GM12878 (cell line): Measurements from ENCODE around the gene CCDC78. TPM values are rescaled to one million over a fixed set of nuclear protein-coding genes. Genes with fewer than 3 reads are reported as not detected.

Experiments
- ATAC-seq: fragments of 200-7000 bp; cut with Tn5 transposase; 3 replicates; pipeline ENCODE4 v1.9.1; 2020; ENCODE audit warnings: mild to moderate bottlenecking, moderate library complexity
- BruUV-seq: library from RNA; stranded (reverse); fragments of 400-500 nt; replicated peaks from 2 replicates; lab custom pipeline; 2021; lab: Mats Ljungman, UMichigan
- CTCF ChIA-PET: fragments of 300-600 bp; sonication (Branson Sonifier 250); formaldehyde crosslinking; extraction: SDS; loops from one replicate; lab custom pipeline; 2021; ENCODE audit warnings: inconsistent platforms; lab: Yijun Ruan, JAX
- POLR2A ChIA-PET: fragments of 350-600 bp; formaldehyde crosslinking; extraction: SDS; loops from one replicate; lab custom pipeline; 2021; ENCODE audit warnings: inconsistent platforms; lab: Charles Lee
- RAD21 ChIA-PET: fragments of 300-600 bp; sonication (Branson Sonifier 250); formaldehyde crosslinking; loops from one replicate; lab custom pipeline; 2023; ENCODE audit warnings: antibody characterized with exemption; ENCODE audit not compliant: unreplicated experiment; lab: Charles Lee
- SMC1A ChIA-PET: fragments of 300-600 bp; sonication (Branson Sonifier 250); formaldehyde crosslinking; loops from one replicate; lab custom pipeline; 2023; ENCODE audit not compliant: unreplicated experiment, uncharacterized antibody; lab: Charles Lee
- DNase-seq: peaks from one replicate; pipeline ENCODE4 v3.0.0-alpha.2; 2011; ENCODE audit warnings: low read depth, low spot score
- FAIRE-seq: peaks from 3 replicates; lab custom pipeline; 2011; peaks lifted over from hg19 to GRCh38; lab: Jason Lieb, UNC
- H2AFZ ChIP-seq: 2 replicates; pipeline ENCODE4 v1.6.0; 2011; ENCODE audit warnings: low read depth, low read length, control low read depth; ENCODE audit not compliant: control insufficient read depth
- H3K27ac ChIP-seq: 2 replicates; pipeline ENCODE4 v1.5.1; 2011; ENCODE audit warnings: control low read depth; ENCODE audit not compliant: control insufficient read depth, insufficient read depth
- H3K27me3 ChIP-seq, 2 experiments: replicated peaks in 1 of 2; 2 replicates each; pipeline versions ENCODE4 v1.6.0 to v1.6.1; 2011; ENCODE audit warnings: low read length in 1 of 2; ENCODE audit not compliant: control insufficient read depth in 2 of 2, insufficient read depth in 2 of 2
- H3K36me3 ChIP-seq, 2 experiments: 2 replicates each; pipeline ENCODE4 v1.5.1; 2011; ENCODE audit warnings: low read length in 1 of 2; ENCODE audit not compliant: control insufficient read depth in 2 of 2, insufficient read depth in 2 of 2
- H3K4me1 ChIP-seq: 2 replicates; pipeline ENCODE4 v1.6.1; 2011; ENCODE audit warnings: mild to moderate bottlenecking, low read length, moderate library complexity, mixed read lengths; ENCODE audit not compliant: control insufficient read depth, insufficient read depth
- H3K4me2 ChIP-seq: 2 replicates; pipeline ENCODE4 v1.6.0; 2011; ENCODE audit warnings: control low read depth; ENCODE audit not compliant: control insufficient read depth, insufficient read depth
- H3K4me3 ChIP-seq: fragments of 200-600 bp; sonication (generic); 2 replicates; pipeline ENCODE4 v1.5.1; 2016
- H3K79me2 ChIP-seq: 2 replicates; pipeline ENCODE4 v1.6.0; 2011; ENCODE audit warnings: low read length; ENCODE audit not compliant: control insufficient read depth, insufficient read depth
- H3K9ac ChIP-seq: 2 replicates; pipeline ENCODE4 v1.8.0; 2011; ENCODE audit warnings: low read length, control low read depth, mixed read lengths; ENCODE audit not compliant: control insufficient read depth, insufficient read depth
- H3K9me3 ChIP-seq: replicated peaks from 3 replicates; pipeline ENCODE4 v1.5.1; 2011; ENCODE audit warnings: mild to moderate bottlenecking, low read length; ENCODE audit not compliant: control insufficient read depth, insufficient read depth
- H4K20me1 ChIP-seq: 2 replicates; pipeline ENCODE4 v1.6.0; 2011; ENCODE audit not compliant: control insufficient read depth, insufficient read depth
- HDAC6 ChIP-seq: fragments of 200-600 bp; sonication (generic); IDR thresholded peaks from one replicate; pipeline ENCODE4 v1.8.0; 2017; ENCODE audit warnings: antibody characterized with exemption; ENCODE audit not compliant: unreplicated experiment
- IKZF2 ChIP-seq, 2 experiments: fragments of 450-650 bp; IDR thresholded peaks; 2 replicates each; pipeline ENCODE4 v1.6.1; 2017; ENCODE audit warnings: mild to moderate bottlenecking in 2 of 2, moderate library complexity in 2 of 2
- KLF5 ChIP-seq: fragments of 450-650 bp; IDR thresholded peaks from 2 replicates; pipeline ENCODE4 v1.6.1; 2014; ENCODE audit warnings: mild to moderate bottlenecking; ENCODE audit not compliant: partially characterized antibody
- PAX5 ChIP-seq: IDR thresholded peaks from 2 replicates; pipeline ENCODE4 v1.6.1; 2011; ENCODE audit warnings: low read depth, low read length, borderline replicate concordance
- POLR2A ChIP-seq: IDR thresholded peaks from 2 replicates; pipeline ENCODE4 v1.6.1; 2011; ENCODE audit warnings: low read depth, mild to moderate bottlenecking, low read length
- POLR2AphosphoS2 ChIP-seq: IDR thresholded peaks from 2 replicates; pipeline ENCODE4 v1.6.1; 2011; ENCODE audit warnings: low read depth, mild to moderate bottlenecking, low read length, improper control_type of control experiment, moderate library complexity
- POLR2AphosphoS5 ChIP-seq: IDR thresholded peaks from 2 replicates; pipeline ENCODE4 v1.6.1; 2011; ENCODE audit warnings: mild to moderate bottlenecking, low read length, inconsistent platforms
- POU2F2 ChIP-seq: IDR thresholded peaks from 3 replicates; pipeline ENCODE4 v1.6.1; 2011; ENCODE audit warnings: low read depth, mild to moderate bottlenecking, low read length, borderline replicate concordance
- RAD21 ChIP-seq: IDR thresholded peaks from 2 replicates; pipeline ENCODE4 v1.6.1; 2011; ENCODE audit warnings: mild to moderate bottlenecking, low read depth, low read length, moderate library complexity; ENCODE audit not compliant: insufficient read depth
- RB1 ChIP-seq: fragments of 450-650 bp; formaldehyde crosslinking; IDR thresholded peaks from 2 replicates; pipeline ENCODE4 v1.6.1; 2017; ENCODE audit warnings: mild to moderate bottlenecking, borderline replicate concordance
- RFX5 ChIP-seq: IDR thresholded peaks from 2 replicates; pipeline ENCODE4 v1.6.1; 2011; ENCODE audit warnings: low read depth, low read length, improper control_type of control experiment
- WGBS: methylation state at CpG from one replicate; pipeline ENCODE4 v1.1.6; 2016; ENCODE audit warnings: low lambda C conversion rate; ENCODE audit not compliant: insufficient replicate concordance, insufficient coverage; ENCODE audit errors: missing lambda C conversion rate; 5-methylcytosine and 5-hydroxymethylcytosine counted together
- in situ Hi-C: fragments of 300-500 bp; cut with MboI; formaldehyde crosslinking; loops from 9 replicates; pipeline ENCODE4 v1.14.3; 2018; ENCODE audit warnings: mixed read lengths
- intact Hi-C: fragments of 100-400 bp; cut with micrococcal nuclease; formaldehyde crosslinking; loops from one replicate; pipeline ENCODE4 v1.14.2; 2022; ENCODE audit not compliant: unreplicated experiment
- polyA plus RNA-seq, 11 experiments: library from polyadenylated mRNA; depleted of rRNA in 4 of 11; unstranded in 6 of 11; stranded (reverse) in 5 of 11; fragments of >200 nt; fragmentation: Nextera tagmentation in 4 of 11; fragmentation: Illumina TruSeq in 1 of 11; extraction: Ambion mirVana in 4 of 11; extraction: Trizol in 1 of 11; gene quantifications; 1 replicate in 1 of 11; 2 replicates in 10 of 11; pipeline versions ENCODE4 v1.2.1 to v1.2.3, GENCODE V29; 2011 to 2016; ENCODE audit warnings: inconsistent platforms in 2 of 11, missing spikeins in 2 of 11, low read depth in 1 of 11
- total RNA-seq, 4 experiments: library from RNA; depleted of rRNA in 3 of 4; stranded (reverse); fragments of >200 nt in 3 of 4; fragmentation: Illumina TruSeq in 1 of 4; extraction: Trizol in 1 of 4; gene quantifications; 2 replicates each; pipeline versions ENCODE4 v1.2.1 to v1.2.3, GENCODE V29; 2013 to 2021
- TF ChIP-seq, protein P1 (sequence below): fragments of 450-650 bp; IDR thresholded peaks from 2 replicates; pipeline ENCODE4 v1.6.1; 2017; ENCODE audit warnings: low read depth, mild to moderate bottlenecking, moderate library complexity
- TF ChIP-seq, protein P2 (sequence below): fragments of 450-650 bp; IDR thresholded peaks from 2 replicates; pipeline ENCODE4 v1.6.1; 2017; ENCODE audit warnings: mild to moderate bottlenecking
- TF ChIP-seq, protein P3 (sequence below): IDR thresholded peaks from 2 replicates; pipeline ENCODE4 v1.6.1; 2011; ENCODE audit warnings: borderline replicate concordance, low read depth, mild to moderate bottlenecking, moderate library complexity, low read length; ENCODE audit not compliant: insufficient read depth, poor library complexity, severe bottlenecking
- TF ChIP-seq, protein P4 (sequence below): IDR thresholded peaks from 2 replicates; pipeline ENCODE4 v1.6.1; 2012; ENCODE audit warnings: low read depth, low read length, improper control_type of control experiment

The CCDC78 gene
- total and polyA plus RNA-seq, 10 of the 15 experiments (the other 5 are each of a cell fraction or from before 2014, with no cell fraction given): 0.10 to 26.2 (median 5.4) TPM

DNA sequence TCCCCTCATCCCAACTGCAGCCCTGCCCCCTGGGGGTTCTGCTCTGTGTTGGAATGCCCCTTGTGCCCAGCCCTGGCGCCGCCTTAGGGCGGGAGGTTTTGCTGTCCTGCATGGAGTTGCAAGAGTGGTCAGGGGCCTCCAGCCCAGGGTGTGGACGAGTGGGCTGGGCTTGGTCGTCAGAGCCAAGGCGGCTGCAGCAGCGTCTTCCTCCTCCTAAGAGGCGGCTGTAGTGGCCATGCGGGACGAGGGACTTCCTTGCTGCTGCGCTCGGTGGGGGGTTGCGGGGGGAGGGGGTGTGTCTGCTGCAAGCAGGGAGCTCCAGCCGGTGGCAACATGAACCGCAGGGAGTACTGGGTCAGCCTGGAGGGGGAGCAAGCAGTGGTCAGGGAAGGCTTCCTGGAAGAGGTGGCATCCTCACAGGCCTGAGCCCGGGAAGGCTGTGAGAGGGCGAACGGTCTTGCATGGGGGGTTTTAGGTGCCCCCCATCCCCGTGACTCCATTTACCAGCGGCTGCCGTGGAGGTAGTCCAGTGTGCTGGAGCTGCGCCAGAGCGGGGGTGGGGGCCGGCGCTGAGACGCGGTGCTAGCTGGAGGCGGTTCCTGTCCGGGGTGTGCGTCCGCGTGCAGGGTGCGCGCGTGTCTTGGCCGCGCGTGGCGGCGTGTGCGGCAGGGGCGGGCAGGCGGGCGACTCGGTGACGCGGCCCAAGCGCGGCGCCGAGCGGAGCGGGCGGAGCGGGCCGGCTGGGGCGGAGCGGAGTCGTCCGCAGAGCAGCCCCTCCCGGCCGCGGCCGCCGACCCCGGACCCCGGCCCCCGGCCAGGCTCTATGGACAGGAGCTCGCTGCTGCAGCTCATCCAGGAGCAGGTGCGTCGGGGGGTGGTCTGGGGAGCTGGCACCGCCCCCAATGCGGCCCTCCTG lies 51.0 kb downstream of the CCDC78 start, which contains the start of gene RHBDL1:
RHBDL1 (plus strand) TSS at position 704 of the 916 bp plus-strand sequence; CDS start at position 824, 120 bp downstream.
- CTCF ChIA-PET: no interaction called here
- no TSS peak for BruUV-seq
- no peak within 1 kb of the TSS for H3K9ac ChIP-seq
- TF ChIP-seq KLF5 (no peak), HDAC6 (no peak), POLR2A (peak; percentile 66), POLR2AphosphoS2 (peak; percentile 71; the same call in 1 of the 2 replicates), POLR2AphosphoS5 (peak; percentile 17; the same call in 1 of the 2 replicates), PAX5 (no peak), RAD21 (no peak), RB1 (no peak), RFX5 (no peak), IKZF2 (IDR thresholded peaks at IDR 0.05) (no peak), POU2F2 (no peak)
- TF ChIP-seq, protein P1, sequence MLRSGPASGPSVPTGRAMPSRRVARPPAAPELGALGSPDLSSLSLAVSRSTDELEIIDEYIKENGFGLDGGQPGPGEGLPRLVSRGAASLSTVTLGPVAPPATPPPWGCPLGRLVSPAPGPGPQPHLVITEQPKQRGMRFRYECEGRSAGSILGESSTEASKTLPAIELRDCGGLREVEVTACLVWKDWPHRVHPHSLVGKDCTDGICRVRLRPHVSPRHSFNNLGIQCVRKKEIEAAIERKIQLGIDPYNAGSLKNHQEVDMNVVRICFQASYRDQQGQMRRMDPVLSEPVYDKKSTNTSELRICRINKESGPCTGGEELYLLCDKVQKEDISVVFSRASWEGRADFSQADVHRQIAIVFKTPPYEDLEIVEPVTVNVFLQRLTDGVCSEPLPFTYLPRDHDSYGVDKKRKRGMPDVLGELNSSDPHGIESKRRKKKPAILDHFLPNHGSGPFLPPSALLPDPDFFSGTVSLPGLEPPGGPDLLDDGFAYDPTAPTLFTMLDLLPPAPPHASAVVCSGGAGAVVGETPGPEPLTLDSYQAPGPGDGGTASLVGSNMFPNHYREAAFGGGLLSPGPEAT: no peak
- TF ChIP-seq, protein P2, sequence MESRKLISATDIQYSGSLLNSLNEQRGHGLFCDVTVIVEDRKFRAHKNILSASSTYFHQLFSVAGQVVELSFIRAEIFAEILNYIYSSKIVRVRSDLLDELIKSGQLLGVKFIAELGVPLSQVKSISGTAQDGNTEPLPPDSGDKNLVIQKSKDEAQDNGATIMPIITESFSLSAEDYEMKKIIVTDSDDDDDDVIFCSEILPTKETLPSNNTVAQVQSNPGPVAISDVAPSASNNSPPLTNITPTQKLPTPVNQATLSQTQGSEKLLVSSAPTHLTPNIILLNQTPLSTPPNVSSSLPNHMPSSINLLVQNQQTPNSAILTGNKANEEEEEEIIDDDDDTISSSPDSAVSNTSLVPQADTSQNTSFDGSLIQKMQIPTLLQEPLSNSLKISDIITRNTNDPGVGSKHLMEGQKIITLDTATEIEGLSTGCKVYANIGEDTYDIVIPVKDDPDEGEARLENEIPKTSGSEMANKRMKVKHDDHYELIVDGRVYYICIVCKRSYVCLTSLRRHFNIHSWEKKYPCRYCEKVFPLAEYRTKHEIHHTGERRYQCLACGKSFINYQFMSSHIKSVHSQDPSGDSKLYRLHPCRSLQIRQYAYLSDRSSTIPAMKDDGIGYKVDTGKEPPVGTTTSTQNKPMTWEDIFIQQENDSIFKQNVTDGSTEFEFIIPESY: no peak
- TF ChIP-seq, protein P3, sequence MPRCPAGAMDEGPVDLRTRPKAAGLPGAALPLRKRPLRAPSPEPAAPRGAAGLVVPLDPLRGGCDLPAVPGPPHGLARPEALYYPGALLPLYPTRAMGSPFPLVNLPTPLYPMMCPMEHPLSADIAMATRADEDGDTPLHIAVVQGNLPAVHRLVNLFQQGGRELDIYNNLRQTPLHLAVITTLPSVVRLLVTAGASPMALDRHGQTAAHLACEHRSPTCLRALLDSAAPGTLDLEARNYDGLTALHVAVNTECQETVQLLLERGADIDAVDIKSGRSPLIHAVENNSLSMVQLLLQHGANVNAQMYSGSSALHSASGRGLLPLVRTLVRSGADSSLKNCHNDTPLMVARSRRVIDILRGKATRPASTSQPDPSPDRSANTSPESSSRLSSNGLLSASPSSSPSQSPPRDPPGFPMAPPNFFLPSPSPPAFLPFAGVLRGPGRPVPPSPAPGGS: peak; percentile 23
- TF ChIP-seq, protein P4, sequence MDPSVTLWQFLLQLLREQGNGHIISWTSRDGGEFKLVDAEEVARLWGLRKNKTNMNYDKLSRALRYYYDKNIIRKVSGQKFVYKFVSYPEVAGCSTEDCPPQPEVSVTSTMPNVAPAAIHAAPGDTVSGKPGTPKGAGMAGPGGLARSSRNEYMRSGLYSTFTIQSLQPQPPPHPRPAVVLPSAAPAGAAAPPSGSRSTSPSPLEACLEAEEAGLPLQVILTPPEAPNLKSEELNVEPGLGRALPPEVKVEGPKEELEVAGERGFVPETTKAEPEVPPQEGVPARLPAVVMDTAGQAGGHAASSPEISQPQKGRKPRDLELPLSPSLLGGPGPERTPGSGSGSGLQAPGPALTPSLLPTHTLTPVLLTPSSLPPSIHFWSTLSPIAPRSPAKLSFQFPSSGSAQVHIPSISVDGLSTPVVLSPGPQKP: no peak

More for the DNA sequence above, 51.0 kb downstream of the CCDC78 start, which contains the start of gene RHBDL1:
- intact Hi-C loops: no loop called here
- Histone ChIP-seq H3K4me2 (0 out of 2 replicates have a peak within 1 kb of the TSS, but pooled peaks have one; percentile 55), H4K20me1 (no peaks in the 10 kb centered on the region; the same call in 1 of the 2 replicates), H2AFZ (no peak within 1 kb of the TSS), H3K4me1 (no peaks in the 10 kb centered on the region), H3K36me3 (peaks cover 0 to 15% of the 10 kb centered on the region in 2 experiments; a peak in 3 of 4 replicates), H3K4me3 (no peak within 1 kb of the TSS), H3K27me3 (no peaks in the 10 kb centered on the region), H3K79me2 (no peaks in the 10 kb centered on the region), H3K9me3 (no peaks in the 10 kb centered on the region), H3K27ac (no peak within 1 kb of the TSS)
- FAIRE-seq (no peak), DNase-seq (no peak), ATAC-seq (no peak)
- WGBS: 8% methylated on average over 56 of the region's 73 CpGs
- POLR2A ChIA-PET: no interaction called here
- RAD21 ChIA-PET: interaction anchor here (0.8 kb wide), 1 partner anchor 39 kb away, joined by 3 read pairs; the partner anchor contains the start of gene METTL26
- SMC1A ChIA-PET: no interaction called here
- in situ Hi-C loops: no loop called here
